Glutamatergic neuron (in vitro differentiated cells): ENCODE results near the gene C2orf78. TPM values are rescaled to one million over a fixed set of nuclear protein-coding genes. Genes with fewer than 3 reads are reported as not detected.

Source experiments
- DNase-seq: peaks from one replicate; pipeline ENCODE4 v3.0.0; 2022
- H3K27ac Mint-ChIP-seq: one replicate; pipeline ENCODE4 v1.8.0; 2020; ENCODE audit warnings: mild to moderate bottlenecking, mixed read lengths, inconsistent platforms; ENCODE audit not compliant: unreplicated experiment
- H3K27me3 Mint-ChIP-seq: one replicate; pipeline ENCODE4 v1.8.0; 2020; ENCODE audit warnings: mild to moderate bottlenecking, moderate library complexity, mixed read lengths, inconsistent platforms; ENCODE audit not compliant: unreplicated experiment
- H3K36me3 Mint-ChIP-seq: one replicate; pipeline ENCODE4 v1.8.0; 2020; ENCODE audit warnings: mild to moderate bottlenecking, mixed read lengths, inconsistent platforms; ENCODE audit not compliant: unreplicated experiment
- H3K4me1 Mint-ChIP-seq: one replicate; pipeline ENCODE4 v1.8.0; 2020; ENCODE audit warnings: mild to moderate bottlenecking, low read depth, mixed read lengths, inconsistent platforms; ENCODE audit not compliant: unreplicated experiment
- H3K4me3 Mint-ChIP-seq: one replicate; pipeline ENCODE4 v1.8.0; 2020; ENCODE audit warnings: mild to moderate bottlenecking, mixed read lengths, inconsistent platforms; ENCODE audit not compliant: unreplicated experiment
- H3K9me3 Mint-ChIP-seq: one replicate; pipeline ENCODE4 v1.8.0; 2020; ENCODE audit warnings: mild to moderate bottlenecking, moderate library complexity, mixed read lengths, inconsistent platforms; ENCODE audit not compliant: unreplicated experiment
- total RNA-seq: library from RNA; stranded (reverse); fragmentation: NEBNext Ultra II Directional; extraction: Animal tissue kit (Norgen Biotek cat#: 25700); gene quantifications from one replicate; pipeline ENCODE4 v1.2.1, GENCODE V29; 2021; ENCODE audit not compliant: unreplicated experiment
- TF ChIP-seq, protein P1 (sequence below): fragments of 200-600 bp; sonication (generic); IDR thresholded peaks from one replicate; pipeline ENCODE4 v1.5.0; 2021; ENCODE audit not compliant: partially characterized antibody, unreplicated experiment

The C2orf78 gene
- total RNA-seq, 1 donor from 2014 or later = not detected

DNA sequence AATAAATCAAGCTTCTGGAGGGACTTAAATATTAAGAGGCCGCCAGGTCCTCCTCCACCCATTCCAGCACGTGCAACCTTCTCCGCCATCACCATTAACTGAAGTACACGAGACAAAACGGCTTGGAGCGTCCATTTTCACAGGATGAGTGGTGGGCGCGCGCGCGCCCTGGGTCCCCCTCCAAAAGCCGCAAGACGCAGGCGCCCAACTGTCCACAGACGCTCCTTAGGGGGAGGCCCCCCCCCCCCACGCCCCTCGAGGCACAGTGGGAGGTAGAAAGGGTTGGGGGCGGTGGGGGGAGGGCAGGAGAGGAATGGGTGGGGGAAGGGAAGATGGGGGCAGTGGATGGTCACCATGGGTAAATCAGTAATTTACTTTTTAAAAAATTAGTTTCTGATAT is 34.3 kb downstream of the C2orf78 start:
- TF ChIP-seq, protein P1, sequence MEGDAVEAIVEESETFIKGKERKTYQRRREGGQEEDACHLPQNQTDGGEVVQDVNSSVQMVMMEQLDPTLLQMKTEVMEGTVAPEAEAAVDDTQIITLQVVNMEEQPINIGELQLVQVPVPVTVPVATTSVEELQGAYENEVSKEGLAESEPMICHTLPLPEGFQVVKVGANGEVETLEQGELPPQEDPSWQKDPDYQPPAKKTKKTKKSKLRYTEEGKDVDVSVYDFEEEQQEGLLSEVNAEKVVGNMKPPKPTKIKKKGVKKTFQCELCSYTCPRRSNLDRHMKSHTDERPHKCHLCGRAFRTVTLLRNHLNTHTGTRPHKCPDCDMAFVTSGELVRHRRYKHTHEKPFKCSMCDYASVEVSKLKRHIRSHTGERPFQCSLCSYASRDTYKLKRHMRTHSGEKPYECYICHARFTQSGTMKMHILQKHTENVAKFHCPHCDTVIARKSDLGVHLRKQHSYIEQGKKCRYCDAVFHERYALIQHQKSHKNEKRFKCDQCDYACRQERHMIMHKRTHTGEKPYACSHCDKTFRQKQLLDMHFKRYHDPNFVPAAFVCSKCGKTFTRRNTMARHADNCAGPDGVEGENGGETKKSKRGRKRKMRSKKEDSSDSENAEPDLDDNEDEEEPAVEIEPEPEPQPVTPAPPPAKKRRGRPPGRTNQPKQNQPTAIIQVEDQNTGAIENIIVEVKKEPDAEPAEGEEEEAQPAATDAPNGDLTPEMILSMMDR = no peak
- Mint-ChIP-seq H3K9me3 (peaks cover 2% of the 10 kb centered on the region), H3K36me3 (no peaks in the 10 kb centered on the region), H3K4me3 (no peak overlapping the region), H3K27ac (no peak overlapping the region), H3K27me3 (peaks cover 2% of the 10 kb centered on the region), H3K4me1 (no peaks in the 10 kb centered on the region)
- no peak for DNase-seq

DNA sequence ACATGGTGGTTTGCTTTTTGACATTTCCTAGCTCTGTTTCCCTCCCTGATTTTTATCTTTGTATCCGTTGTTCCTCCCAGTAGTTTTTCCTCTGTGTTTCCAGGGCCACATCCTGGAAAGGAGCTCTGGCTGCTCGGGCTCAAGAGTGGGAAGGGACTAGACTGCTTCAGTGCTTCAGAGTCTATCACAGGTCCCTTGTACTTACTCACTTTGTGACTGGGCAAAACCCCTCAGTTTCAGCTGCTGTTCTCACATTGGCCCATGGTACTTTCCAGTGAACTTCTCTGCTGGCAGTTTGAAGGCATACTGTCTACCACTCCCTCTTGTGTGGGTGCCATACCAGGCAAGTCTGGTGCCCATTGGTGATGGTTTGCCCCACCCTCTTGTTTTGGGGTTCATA is 37.2 kb downstream of the C2orf78 start:
- no peak overlapping the region for H3K27ac Mint-ChIP-seq

DNA sequence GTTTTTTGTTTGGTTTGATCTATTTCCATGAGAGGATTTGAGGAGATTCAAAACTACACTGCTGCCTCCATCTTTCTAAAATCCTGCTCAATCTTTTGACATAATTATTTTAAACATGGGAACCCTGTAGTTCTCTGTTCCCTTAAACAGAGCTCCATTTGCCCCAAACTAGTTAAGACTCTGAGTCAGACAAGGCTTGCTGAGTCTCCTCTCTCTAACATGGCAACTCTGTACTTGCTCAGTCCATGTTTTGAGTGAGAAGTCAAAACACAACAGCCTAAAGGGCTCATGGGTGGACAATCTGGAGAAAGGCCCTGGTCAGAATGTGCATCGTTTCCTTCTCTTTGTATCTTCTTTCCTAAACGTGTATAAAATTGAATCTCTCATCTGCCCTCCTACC is 37.7 kb downstream of the C2orf78 start:
- no peaks in the 10 kb centered on the region for H3K27me3 Mint-ChIP-seq
- TF ChIP-seq, protein P1 = no peak
- H3K4me3 Mint-ChIP-seq = no peak overlapping the region
- DNase-seq = no peak
- no peaks in the 10 kb centered on the region for H3K9me3 Mint-ChIP-seq
- no peak overlapping the region for H3K27ac Mint-ChIP-seq
- H3K4me1 Mint-ChIP-seq = no peaks in the 10 kb centered on the region
- H3K36me3 Mint-ChIP-seq = no peaks in the 10 kb centered on the region

More for the DNA sequence above, 37.2 kb downstream of the C2orf78 start:
- Mint-ChIP-seq H3K4me3 (no peak overlapping the region), H3K27me3 (peaks cover 2% of the 10 kb centered on the region), H3K36me3 (no peaks in the 10 kb centered on the region), H3K4me1 (no peaks in the 10 kb centered on the region), H3K9me3 (no peaks in the 10 kb centered on the region)
- TF ChIP-seq, protein P1 = no peak
- no peak for DNase-seq

DNA sequence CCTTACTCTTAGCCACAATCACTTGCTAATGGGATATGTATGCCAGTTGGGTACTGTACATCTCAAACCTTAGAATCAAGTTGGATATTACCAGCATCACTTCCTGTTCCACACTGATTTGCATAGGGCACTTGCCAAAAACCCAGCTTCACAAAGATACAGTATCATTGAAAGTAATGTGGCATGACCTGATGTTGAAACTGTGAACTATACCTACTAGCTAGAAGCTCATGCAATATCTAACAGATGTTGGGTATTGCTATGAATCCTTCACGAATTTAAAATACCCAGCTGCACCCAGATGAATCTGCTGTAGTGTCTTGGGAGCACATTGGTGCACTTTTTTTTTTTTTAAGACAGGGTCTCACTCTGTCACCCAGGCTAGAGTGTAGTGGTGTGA is 38.3 kb downstream of the C2orf78 start:
- H3K4me3 Mint-ChIP-seq = no peak overlapping the region
- TF ChIP-seq, protein P1 = no peak
- no peaks in the 10 kb centered on the region for H3K27me3 Mint-ChIP-seq

DNA sequence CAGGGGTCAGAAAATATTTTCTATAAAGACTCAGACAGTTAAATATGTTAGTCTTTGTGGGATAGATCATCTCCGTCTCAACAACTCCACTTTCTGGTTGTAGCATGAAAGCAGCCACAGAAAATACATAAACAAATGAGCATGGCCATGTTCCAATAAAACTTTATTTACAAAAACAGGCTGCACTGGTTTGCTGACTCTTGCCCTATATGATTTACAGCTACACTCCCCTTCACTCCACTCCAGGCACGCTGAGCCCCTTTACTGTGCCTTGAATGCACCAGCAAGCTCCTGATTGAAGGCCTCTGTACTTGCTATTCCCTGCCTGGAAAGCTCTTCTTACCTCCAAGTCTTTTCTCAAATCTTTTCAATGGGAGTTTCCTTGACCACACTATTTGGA is 39.0 kb downstream of the C2orf78 start:
- TF ChIP-seq, protein P1 = no peak
- H3K4me3 Mint-ChIP-seq = no peak overlapping the region
- no peaks in the 10 kb centered on the region for H3K9me3 Mint-ChIP-seq
- H3K4me1 Mint-ChIP-seq = no peaks in the 10 kb centered on the region
- H3K36me3 Mint-ChIP-seq = no peaks in the 10 kb centered on the region
- no peak overlapping the region for H3K27ac Mint-ChIP-seq
- H3K27me3 Mint-ChIP-seq = no peaks in the 10 kb centered on the region
- DNase-seq = no peak

More for the DNA sequence above, 38.3 kb downstream of the C2orf78 start:
- Mint-ChIP-seq H3K36me3 (no peaks in the 10 kb centered on the region), H3K9me3 (no peaks in the 10 kb centered on the region), H3K4me1 (no peaks in the 10 kb centered on the region), H3K27ac (no peak overlapping the region)
- DNase-seq = no peak
